ENCODE data around the gene MAP3K20. TPM values are rescaled to one million over a fixed set of nuclear protein-coding genes. Genes with fewer than 3 reads are reported as not detected.

MAP3K20 gene
- total and polyA plus RNA-seq, 2 of the 8 experiments (the other 6 are each of a cell fraction or from before 2014, with no cell fraction given): 3.1 to 11.1 TPM

DNA sequence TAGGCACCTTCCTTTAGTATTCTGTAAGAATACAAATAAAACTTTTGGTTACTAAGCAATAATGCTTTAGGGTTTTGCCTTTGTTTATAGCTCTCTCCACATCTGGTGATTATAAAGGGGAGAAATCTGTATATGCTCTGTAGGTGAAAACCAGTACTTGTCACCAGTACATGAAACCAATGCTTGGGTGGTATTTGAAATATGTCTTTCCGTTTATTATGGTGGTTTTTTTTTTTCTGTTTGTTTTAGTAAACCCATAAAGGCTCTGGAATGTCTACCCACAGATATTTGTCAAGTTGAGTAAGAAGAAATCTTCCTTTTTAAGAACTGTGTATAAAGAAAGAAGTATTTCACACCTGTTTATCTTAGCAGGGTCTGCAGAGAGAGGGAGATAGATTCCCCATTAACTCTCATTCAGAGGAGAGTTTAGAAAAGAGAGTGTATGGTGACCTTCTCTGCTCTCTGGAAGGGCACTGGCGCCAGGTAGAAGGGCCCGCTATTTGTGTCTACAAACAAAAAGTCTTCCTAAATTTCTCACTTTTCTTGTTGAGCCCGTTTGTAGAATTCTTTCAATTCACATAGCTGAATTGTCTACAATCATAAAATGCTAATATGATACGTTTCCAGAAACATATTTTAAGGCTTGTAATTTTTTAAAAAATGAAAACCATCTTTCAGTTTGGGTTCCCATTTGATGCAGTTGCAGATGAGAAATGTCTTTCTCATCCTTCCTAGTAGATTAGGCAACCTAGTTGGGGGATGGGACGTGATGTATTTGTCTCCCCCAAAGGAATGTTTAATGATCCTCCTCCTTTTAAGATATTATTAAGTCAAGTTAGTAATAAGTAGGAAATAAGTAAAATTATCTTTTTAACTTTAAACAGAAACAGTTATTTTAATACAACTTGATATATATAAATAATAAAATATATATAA, 33.9 kb downstream of the MAP3K20 start:
- Histone ChIP-seq H3K56ac (replicated peaks; ENCODE audit: insufficient read length, low read depth, low read length) (no peak overlapping the region), H3K9me3 (ENCODE audit: insufficient read depth in 2 of 2, low read depth in 1 of 2, low read length in 1 of 2) (no peaks in the 10 kb centered on the region), H3K23ac (ENCODE audit: insufficient read length) (no peak overlapping the region), H3K4me2 (ENCODE audit: insufficient read depth in 1 of 2, low read depth in 2 of 2, low read length in 2 of 2) (no peak overlapping the region), H2BK12ac (ENCODE audit: low read depth, low read length) (no peak overlapping the region), H3K18ac (ENCODE audit: extremely low read depth, low read length) (no peak overlapping the region), H3K14ac (ENCODE audit: insufficient read length) (no peak overlapping the region), H3K27me3 (replicated peaks in 1 of 4; ENCODE audit: control insufficient read depth in 3 of 4, extremely low read depth in 1 of 4, insufficient read depth in 3 of 4, low read length in 3 of 4) (peaks cover 0 to 1% (median 0%) of the 10 kb centered on the region in 4 experiments; a peak in 1 of 7 replicates), H4K5ac (ENCODE audit: insufficient read length, low read depth, low read length) (no peak overlapping the region), H3K23me2 (ENCODE audit: low read depth, low read length) (no peaks in the 10 kb centered on the region), H4K91ac (replicated peaks; ENCODE audit: insufficient read length, low read length) (no peak overlapping the region), H3K27ac (ENCODE audit: low read depth, low read length) (no peak overlapping the region), H3K4me1 (replicated peaks in 1 of 4; ENCODE audit: control insufficient read depth in 3 of 4, insufficient read depth in 4 of 4, low read length in 3 of 4) (no peaks in the 10 kb centered on the region), H2BK5ac (ENCODE audit: low read depth, low read length) (no peak overlapping the region), H2BK120ac (replicated peaks; ENCODE audit: low read depth, low read length) (no peak overlapping the region), H4K20me1 (replicated peaks in 1 of 2; ENCODE audit: control insufficient read depth in 1 of 2, insufficient read depth in 2 of 2, low read length in 2 of 2) (no peaks in the 10 kb centered on the region), H2BK20ac (ENCODE audit: low read length) (no peak overlapping the region), H3K4me3 (ENCODE audit: extremely low read depth in 1 of 4, insufficient read depth in 2 of 4, low read depth in 3 of 4, low read length in 4 of 4) (no peak overlapping the region), H2BK15ac (ENCODE audit: low read length) (no peak overlapping the region), H4K8ac (ENCODE audit: extremely low read depth, insufficient read depth, low read length) (no peak overlapping the region), H3K9ac (replicated peaks in 1 of 4; ENCODE audit: extremely low read depth in 1 of 4, low read depth in 3 of 4, low read length in 3 of 4) (no peak overlapping the region), H3K36me3 (ENCODE audit: control insufficient read depth in 2 of 4, insufficient read depth in 4 of 4, low read length in 3 of 4) (no peaks in the 10 kb centered on the region), H3K79me2 (ENCODE audit: control insufficient read depth in 1 of 2, insufficient read depth in 2 of 2, low read length in 2 of 2) (no peaks in the 10 kb centered on the region), H2AK5ac (ENCODE audit: low read depth, low read length) (no peak overlapping the region), H2AFZ (ENCODE audit: low read length) (no peak overlapping the region), H3K4ac (replicated peaks; ENCODE audit: insufficient read length, low read depth, low read length) (no peak overlapping the region), H3K79me1 (ENCODE audit: low read depth, low read length) (no peaks in the 10 kb centered on the region)
- WGBS, 2 experiments (ENCODE audit: extremely low coverage in 1 of 2, insufficient coverage in 1 of 2, insufficient read length in 1 of 2, insufficient replicate concordance in 2 of 2, low coverage in 1 of 2, low lambda C conversion rate in 2 of 2, missing lambda C conversion rate in 1 of 2): 80% methylated on average over 6 of the region's 6 CpGs; no CpG with 5 or more reads in 1 of the 2 experiments
- FAIRE-seq (no peak), DNase-seq (ENCODE audit: low read depth in 1 of 2, low spot score in 2 of 2) (no peak)
- ChIA-PET CTCF (ENCODE audit: partially characterized antibody) (no interaction called here), POLR2A (ENCODE audit: partially characterized antibody) (no interaction called here)
- TF ChIP-seq, protein P1, sequence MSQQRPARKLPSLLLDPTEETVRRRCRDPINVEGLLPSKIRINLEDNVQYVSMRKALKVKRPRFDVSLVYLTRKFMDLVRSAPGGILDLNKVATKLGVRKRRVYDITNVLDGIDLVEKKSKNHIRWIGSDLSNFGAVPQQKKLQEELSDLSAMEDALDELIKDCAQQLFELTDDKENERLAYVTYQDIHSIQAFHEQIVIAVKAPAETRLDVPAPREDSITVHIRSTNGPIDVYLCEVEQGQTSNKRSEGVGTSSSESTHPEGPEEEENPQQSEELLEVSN (IDR thresholded peaks at IDR 0.05): no peak
- TF ChIP-seq POU5F1 (IDR thresholded peaks at IDR 0.05; ENCODE audit: low read depth, low read length) (no peak), SIN3A (conservative IDR thresholded peaks at IDR 0.05 in 1 of 2, IDR thresholded peaks at IDR 0.05 in 1 of 2; ENCODE audit: low read depth in 1 of 2, low read length in 2 of 2) (no peak), POLR2AphosphoS5 (IDR thresholded peaks at IDR 0.05; ENCODE audit: low read depth, low read length) (no peak), RFX5 (IDR thresholded peaks at IDR 0.05; ENCODE audit: borderline replicate concordance, low read depth, low read length) (no peak), TEAD4 (IDR thresholded peaks at IDR 0.05; ENCODE audit: low read depth, low read length) (no peak), TCF12 (IDR thresholded peaks at IDR 0.05; ENCODE audit: low read depth, low read length) (no peak), CTBP2 (IDR thresholded peaks at IDR 0.05; ENCODE audit: borderline replicate concordance, insufficient read depth, insufficient read length, low read length) (no peak)

Measured in H1 (cell line).